Endothelial cell of umbilical vein (primary cell): ENCODE measurements around the gene SPIB. TPM values are rescaled to one million over a fixed set of nuclear protein-coding genes. Genes with fewer than 3 reads are reported as not detected.

Experiments
- BruUV-seq: library from RNA; stranded (reverse); fragments of 400-500 nt; replicated peaks from 2 replicates; lab custom pipeline; 2021; lab: Mats Ljungman, UMichigan
- CTCF ChIA-PET: fragments of 300-600, 350-600 bp; sonication (Branson Sonifier 250); formaldehyde crosslinking; loops from one replicate; lab custom pipeline; 2021; ENCODE audit warnings: antibody characterized with exemption, inconsistent platforms; lab: Charles Lee
- POLR2A ChIA-PET: fragments of 300-600, 350-600 bp; sonication (Branson Sonifier 250); formaldehyde crosslinking; loops from one replicate; lab custom pipeline; 2021; ENCODE audit warnings: antibody characterized with exemption, inconsistent platforms; lab: Charles Lee
- DNase-seq: peaks from one replicate; pipeline ENCODE4 v3.0.0-alpha.2; 2011; ENCODE audit warnings: low read depth, low spot score
- FAIRE-seq: peaks from 2 replicates; lab custom pipeline; 2011; peaks lifted over from hg19 to GRCh38; lab: Jason Lieb, UNC
- H2AFZ ChIP-seq: 2 replicates; pipeline ENCODE4 v1.6.0; 2012; ENCODE audit warnings: low read depth, low read length, control low read depth, inconsistent platforms
- H3K27ac ChIP-seq: 2 replicates; pipeline ENCODE4 v1.5.1; 2011; ENCODE audit warnings: low read depth, mild to moderate bottlenecking, control low read depth, low read length, moderate library complexity; ENCODE audit not compliant: insufficient read depth
- H3K27me3 ChIP-seq, 2 experiments: 2 replicates each; pipeline versions ENCODE4 v1.6.0 to v1.6.1; 2011; ENCODE audit warnings: low read length in 2 of 2, mixed read lengths in 1 of 2; ENCODE audit not compliant: control insufficient read depth in 2 of 2, insufficient read depth in 2 of 2
- H3K36me3 ChIP-seq, 2 experiments: 2 replicates in 1 of 2; 3 replicates in 1 of 2; pipeline ENCODE4 v1.5.1; 2011; ENCODE audit warnings: low read length in 2 of 2, mild to moderate bottlenecking in 1 of 2, moderate library complexity in 1 of 2; ENCODE audit not compliant: control insufficient read depth in 2 of 2, insufficient read depth in 2 of 2; ENCODE audit errors: extremely low read depth in 1 of 2
- H3K4me1 ChIP-seq: 3 replicates; pipeline ENCODE4 v1.5.1; 2011; ENCODE audit warnings: mild to moderate bottlenecking, low read length; ENCODE audit not compliant: control insufficient read depth, insufficient read depth; ENCODE audit errors: extremely low read depth
- H3K4me2 ChIP-seq: 2 replicates; pipeline ENCODE4 v1.6.1; 2011; ENCODE audit warnings: low read length, control low read depth, mixed read lengths; ENCODE audit not compliant: insufficient read depth
- H3K4me3 ChIP-seq, 3 experiments: fragments of 200-600 bp in 1 of 3; sonication (generic), shearing (Covaris generic) in 1 of 3; replicated peaks in 1 of 3; 2 replicates each; pipeline ENCODE4 v1.5.1; 2011 to 2016; ENCODE audit warnings: control low read depth in 3 of 3, low read length in 3 of 3, mild to moderate bottlenecking in 2 of 3, inconsistent platforms in 1 of 3, low read depth in 1 of 3, moderate library complexity in 1 of 3; ENCODE audit not compliant: insufficient read depth in 1 of 3
- H3K79me2 ChIP-seq: 2 replicates; pipeline ENCODE4 v1.6.0; 2012; ENCODE audit warnings: low read length, inconsistent platforms; ENCODE audit not compliant: control insufficient read depth, insufficient read depth
- H3K9ac ChIP-seq: replicated peaks from 2 replicates; pipeline ENCODE3; 2011; ENCODE audit warnings: low read length, control low read depth; ENCODE audit not compliant: insufficient read depth; ENCODE audit errors: extremely low read depth
- H3K9me1 ChIP-seq: replicated peaks from 3 replicates; pipeline ENCODE4 v1.6.0; 2011; ENCODE audit warnings: mild to moderate bottlenecking, low read length; ENCODE audit not compliant: control insufficient read depth, insufficient read depth; ENCODE audit errors: extremely low read depth
- H3K9me3 ChIP-seq: replicated peaks from 2 replicates; pipeline ENCODE4 v1.5.1; 2012; ENCODE audit warnings: low read length, inconsistent platforms; ENCODE audit not compliant: control insufficient read depth, insufficient read depth
- H4K20me1 ChIP-seq: replicated peaks from 2 replicates; pipeline ENCODE3; 2011; ENCODE audit warnings: mild to moderate bottlenecking, low read length; ENCODE audit not compliant: control insufficient read depth, insufficient read depth; ENCODE audit errors: extremely low read depth
- EZH2 ChIP-seq: IDR thresholded peaks from 2 replicates; pipeline ENCODE4 v1.6.1; 2012; ENCODE audit warnings: borderline replicate concordance, low read depth, mild to moderate bottlenecking, moderate library complexity, low read length, inconsistent platforms; ENCODE audit not compliant: severe bottlenecking
- FOS ChIP-seq: IDR thresholded peaks from 2 replicates; pipeline ENCODE4 v1.6.1; 2011; ENCODE audit warnings: mild to moderate bottlenecking, low read length, moderate library complexity, borderline replicate concordance; ENCODE audit not compliant: insufficient read depth
- GATA2 ChIP-seq: IDR thresholded peaks from 2 replicates; pipeline ENCODE4 v1.7.0; 2011; ENCODE audit warnings: low read depth, mild to moderate bottlenecking, moderate library complexity, mixed read lengths, low read length; ENCODE audit not compliant: insufficient read length, insufficient read depth
- JUN ChIP-seq: IDR thresholded peaks from 2 replicates; pipeline ENCODE4 v1.6.1; 2011; ENCODE audit warnings: borderline replicate concordance, low read depth; ENCODE audit not compliant: insufficient read length, insufficient read depth
- MAX ChIP-seq: IDR thresholded peaks from 2 replicates; pipeline ENCODE4 v1.6.1; 2011; ENCODE audit not compliant: insufficient read depth, insufficient read length
- MYC ChIP-seq: IDR thresholded peaks from one replicate; pipeline ENCODE4 v1.6.1; 2011; ENCODE audit warnings: mild to moderate bottlenecking, low read depth, low read length
- POLR2A ChIP-seq: IDR thresholded peaks from 2 replicates; pipeline ENCODE4 v1.6.1; 2012; ENCODE audit warnings: low read depth, mild to moderate bottlenecking, control low read depth, low read length
- POLR2AphosphoS5 ChIP-seq: IDR thresholded peaks from 2 replicates; pipeline ENCODE4 v1.6.1; 2012; ENCODE audit warnings: low read depth, mild to moderate bottlenecking, control low read depth, low read length, moderate library complexity; ENCODE audit not compliant: insufficient read depth
- dilution Hi-C: fragments of 300-500 bp; cut with MboI; formaldehyde crosslinking; loops from one replicate; pipeline ENCODE4 v1.15.0; 2019; ENCODE audit warnings: low sequenced_read_pairs; ENCODE audit not compliant: extremely low pct_ligation_motif_present
- intact Hi-C: fragments of 100-400 bp; cut with micrococcal nuclease; formaldehyde crosslinking; loops from one replicate; pipeline ENCODE4 v1.10.0; 2022
- polyA plus RNA-seq, 4 experiments: library from polyadenylated mRNA; depleted of rRNA in 3 of 4; stranded (reverse) in 3 of 4; unstranded in 1 of 4; fragments of >200 nt; gene quantifications; 2 replicates each; pipeline versions ENCODE4 v1.2.1 to v1.2.3, GENCODE V29; 2011 to 2012; ENCODE audit warnings: missing spikeins in 1 of 4
- total RNA-seq: library from RNA; stranded (reverse); gene quantifications from 2 replicates; pipeline ENCODE4 v1.2.3, GENCODE V29; 2021
- TF ChIP-seq, protein P1 (sequence below), 2 donors: IDR thresholded peaks; 1 replicate in 1 of 2; 2 replicates in 1 of 2; pipeline ENCODE4 v1.5.1; 2011; ENCODE audit warnings: low read length in 2 of 2, mild to moderate bottlenecking in 2 of 2, moderate library complexity in 2 of 2, control low read depth in 1 of 2, inconsistent platforms in 1 of 2, low read depth in 1 of 2; ENCODE audit not compliant: insufficient read depth in 1 of 2; ENCODE audit errors: extremely low read depth in 1 of 2

SPIB gene
- total and polyA plus RNA-seq, 2 donors (not counting 3 experiments of a cell fraction or from before 2014, with no cell fraction given): not detected

DNA sequence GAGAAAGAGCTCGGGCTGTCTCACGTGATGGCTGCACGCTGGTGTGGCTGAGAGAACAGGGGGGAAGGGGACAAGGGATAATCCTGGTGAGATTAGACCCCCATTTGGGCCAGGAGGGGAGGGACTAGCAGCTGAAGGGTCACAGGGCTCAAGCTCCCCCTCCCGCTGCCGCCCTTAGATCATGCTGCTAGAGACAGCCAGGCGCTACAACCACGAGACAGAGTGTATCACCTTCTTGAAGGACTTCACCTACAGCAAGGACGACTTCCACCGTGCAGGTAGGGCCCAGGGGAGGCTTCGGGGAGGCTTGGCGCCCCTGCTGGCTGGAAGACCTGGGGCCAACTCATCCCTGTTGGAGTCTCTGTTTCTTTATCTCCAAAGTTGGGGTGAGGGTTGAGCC lies 39.1 kb upstream of the SPIB start:
- DNase-seq (no peak), FAIRE-seq (no peak)
- no TSS peak for BruUV-seq
- Histone ChIP-seq H3K9me1 (no peaks in the 10 kb centered on the region), H3K4me3 (no peak overlapping the region), H3K4me2 (no peak overlapping the region), H3K27me3 (no peaks in the 10 kb centered on the region), H3K36me3 (peaks cover 6 to 36% of the 10 kb centered on the region in 2 experiments), H3K9me3 (no peaks in the 10 kb centered on the region), H3K79me2 (peaks cover 3% of the 10 kb centered on the region), H2AFZ (no peak overlapping the region), H4K20me1 (no peaks in the 10 kb centered on the region), H3K4me1 (peaks cover 11% of the 10 kb centered on the region), H3K9ac (no peak overlapping the region), H3K27ac (no peak overlapping the region)
- TF ChIP-seq JUN (no peak), EZH2 (no peak), GATA2 (no peak), MAX (no peak), POLR2A (no peak)
- intact Hi-C loops (no loop called here), dilution Hi-C loops (no loop called here)
- CTCF ChIA-PET: interaction anchor here (0.9 kb wide), 1 partner anchor 51 kb away, joined by 3 read pairs; the partner anchor contains the start of gene KCNC3
- POLR2A ChIA-PET: no interaction called here

DNA sequence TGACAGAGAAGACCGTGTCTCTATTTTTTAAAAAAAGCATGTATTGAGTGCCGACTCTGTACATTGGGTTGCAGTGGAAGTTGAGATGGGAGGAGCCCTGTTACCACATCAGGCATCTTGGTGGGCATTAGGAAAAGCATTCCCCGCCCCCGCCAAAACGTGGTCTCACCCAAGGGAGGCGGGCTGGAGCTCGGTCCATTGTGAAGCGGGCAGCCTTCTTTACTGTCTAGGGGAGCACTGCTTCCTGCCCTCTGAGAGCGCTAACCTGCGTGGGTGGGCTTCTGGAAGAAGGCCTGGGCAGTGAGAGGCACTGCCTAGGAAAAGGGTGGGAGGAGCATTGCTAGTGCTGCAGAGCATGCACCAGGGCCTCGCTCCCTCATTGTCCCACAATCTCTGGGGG lies 38.6 kb upstream of the SPIB start:
- dilution Hi-C loops (no loop called here), intact Hi-C loops (no loop called here)
- H3K79me2 ChIP-seq: peaks cover 8% of the 10 kb centered on the region
- peaks cover 12% of the 10 kb centered on the region for H3K4me1 ChIP-seq
- no peaks in the 10 kb centered on the region for H3K9me3 ChIP-seq
- no peak overlapping the region for H3K4me2 ChIP-seq
- peaks cover 6 to 36% of the 10 kb centered on the region in 2 experiments for H3K36me3 ChIP-seq
- no peak for DNase-seq
- no TSS peak for BruUV-seq
- H4K20me1 ChIP-seq: no peaks in the 10 kb centered on the region
- H3K9ac ChIP-seq: no peak overlapping the region
- no peak for TF ChIP-seq FOS
- TF ChIP-seq EZH2: no peak
- TF ChIP-seq GATA2: no peak
- TF ChIP-seq, protein P1, sequence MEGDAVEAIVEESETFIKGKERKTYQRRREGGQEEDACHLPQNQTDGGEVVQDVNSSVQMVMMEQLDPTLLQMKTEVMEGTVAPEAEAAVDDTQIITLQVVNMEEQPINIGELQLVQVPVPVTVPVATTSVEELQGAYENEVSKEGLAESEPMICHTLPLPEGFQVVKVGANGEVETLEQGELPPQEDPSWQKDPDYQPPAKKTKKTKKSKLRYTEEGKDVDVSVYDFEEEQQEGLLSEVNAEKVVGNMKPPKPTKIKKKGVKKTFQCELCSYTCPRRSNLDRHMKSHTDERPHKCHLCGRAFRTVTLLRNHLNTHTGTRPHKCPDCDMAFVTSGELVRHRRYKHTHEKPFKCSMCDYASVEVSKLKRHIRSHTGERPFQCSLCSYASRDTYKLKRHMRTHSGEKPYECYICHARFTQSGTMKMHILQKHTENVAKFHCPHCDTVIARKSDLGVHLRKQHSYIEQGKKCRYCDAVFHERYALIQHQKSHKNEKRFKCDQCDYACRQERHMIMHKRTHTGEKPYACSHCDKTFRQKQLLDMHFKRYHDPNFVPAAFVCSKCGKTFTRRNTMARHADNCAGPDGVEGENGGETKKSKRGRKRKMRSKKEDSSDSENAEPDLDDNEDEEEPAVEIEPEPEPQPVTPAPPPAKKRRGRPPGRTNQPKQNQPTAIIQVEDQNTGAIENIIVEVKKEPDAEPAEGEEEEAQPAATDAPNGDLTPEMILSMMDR (IDR thresholded peaks at IDR 0.05; ENCODE audit: extremely low read depth in 1 of 2, insufficient read depth in 1 of 2, low read depth in 1 of 2, low read length in 2 of 2): no peak
- no peak for TF ChIP-seq POLR2AphosphoS5
- TF ChIP-seq JUN: no peak
- TF ChIP-seq POLR2A: no peak
- TF ChIP-seq MYC: no peak
- TF ChIP-seq MAX: no peak
- CTCF ChIA-PET: no interaction called here
- H3K27me3 ChIP-seq: no peaks in the 10 kb centered on the region
- no peak overlapping the region for H3K27ac ChIP-seq
- no peak overlapping the region for H3K4me3 ChIP-seq
- H2AFZ ChIP-seq: no peak overlapping the region
- POLR2A ChIA-PET: no interaction called here
- H3K9me1 ChIP-seq: no peaks in the 10 kb centered on the region
- FAIRE-seq: no peak
